SK-N-MC (cell line): Measurements from ENCODE around the gene ENTR1.
A peak's percentile ranks its signal among the peaks of the same experiment; 100 is the strongest.

Experiments
- DNase-seq: peaks from one replicate; pipeline ENCODE4 v3.0.0-alpha.2; 2011; ENCODE audit warnings: low read depth, low spot score
- H3K27ac ChIP-seq: fragments of 200-600 bp; sonication (generic); 2 replicates; pipeline ENCODE4 v1.5.1; 2016; ENCODE audit warnings: mixed run types
- H3K36me3 ChIP-seq: fragments of 200-600 bp; sonication (generic); 2 replicates; pipeline ENCODE4 v1.6.1; 2017; ENCODE audit warnings: antibody characterized with exemption, low read length, mixed read lengths; ENCODE audit not compliant: insufficient read depth
- H3K4me3 ChIP-seq: fragments of 200-600 bp; sonication (generic); 2 replicates; pipeline ENCODE4 v1.5.1; 2016
- H3K9ac ChIP-seq: fragments of 200-600 bp; sonication (generic); 2 replicates; pipeline ENCODE4 v1.8.0; 2017; ENCODE audit warnings: mixed run types, mixed read lengths; ENCODE audit not compliant: insufficient read length
- H3K9me3 ChIP-seq: fragments of 200-600 bp; sonication (generic); 2 replicates; pipeline ENCODE4 v1.6.1; 2017; ENCODE audit warnings: low read depth, mild to moderate bottlenecking, antibody characterized with exemption, low read length, moderate library complexity, mixed read lengths
- EZH2 ChIP-seq: fragments of 200-600 bp; sonication (generic); IDR thresholded peaks from one replicate; pipeline ENCODE4 v1.6.1; 2017; ENCODE audit warnings: antibody characterized with exemption
- FOXP2 ChIP-seq: optimal IDR thresholded peaks from 2 replicates; pipeline ENCODE3; 2011; ENCODE audit warnings: mild to moderate bottlenecking, moderate library complexity; ENCODE audit not compliant: insufficient read depth; ENCODE audit errors: extremely low read length, control extremely low read depth
- POLR2AphosphoS5 ChIP-seq: IDR thresholded peaks from 2 replicates; pipeline ENCODE4 v1.6.1; 2012; ENCODE audit warnings: mild to moderate bottlenecking, low read depth, low read length, borderline replicate concordance

The ENTR1 gene, protein sequence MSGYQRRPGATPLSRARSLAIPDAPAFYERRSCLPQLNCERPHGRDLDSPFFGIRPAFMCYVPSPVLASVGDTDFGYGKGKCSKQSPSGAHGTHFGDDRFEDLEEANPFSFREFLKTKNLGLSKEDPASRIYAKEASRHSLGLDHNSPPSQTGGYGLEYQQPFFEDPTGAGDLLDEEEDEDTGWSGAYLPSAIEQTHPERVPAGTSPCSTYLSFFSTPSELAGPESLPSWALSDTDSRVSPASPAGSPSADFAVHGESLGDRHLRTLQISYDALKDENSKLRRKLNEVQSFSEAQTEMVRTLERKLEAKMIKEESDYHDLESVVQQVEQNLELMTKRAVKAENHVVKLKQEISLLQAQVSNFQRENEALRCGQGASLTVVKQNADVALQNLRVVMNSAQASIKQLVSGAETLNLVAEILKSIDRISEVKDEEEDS

GRCh38 chr9:136410500-136411287 is at the start of gene ENTR1, which contains the start of gene PMPCA:
Gene ENTR1 (minus strand): TSS chr9:136410614. CDS start chr9:136410397, 217 bp downstream.
Gene PMPCA (plus strand): TSS chr9:136410658. CDS start chr9:136410669, 11 bp downstream.
- H3K27ac ChIP-seq, result peak within 1 kb of the TSS; percentile 77

DNA sequence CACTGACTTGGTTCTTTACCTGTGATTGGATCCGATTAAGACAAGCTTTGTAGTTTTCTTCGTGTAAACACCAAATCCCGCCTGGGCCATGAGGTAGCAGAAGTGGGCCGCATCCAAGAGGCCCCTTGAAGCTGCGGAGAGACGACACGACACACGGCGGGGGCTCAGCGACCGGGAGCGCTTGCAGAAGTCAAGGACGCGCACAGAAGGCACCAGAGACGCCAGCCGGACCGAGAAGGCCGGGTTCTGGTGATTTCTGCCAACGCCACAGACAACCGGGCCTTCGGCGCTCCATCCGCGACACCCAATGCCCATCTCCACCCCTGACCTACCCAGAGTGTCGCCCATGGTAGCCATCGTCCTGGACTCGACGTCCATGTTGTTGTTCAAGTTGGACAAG is 49.0 kb upstream of the ENTR1 start:
- no peak overlapping the region for H3K4me3 ChIP-seq
- no peaks in the 10 kb centered on the region for H3K9me3 ChIP-seq
- H3K9ac ChIP-seq, result no peak overlapping the region
- no peak for TF ChIP-seq EZH2
- no peak for TF ChIP-seq FOXP2
- no peak for TF ChIP-seq POLR2AphosphoS5
- H3K27ac ChIP-seq, result no peak overlapping the region
- DNase-seq, result no peak
- H3K36me3 ChIP-seq, result peaks cover 86% of the 10 kb centered on the region

More at GRCh38 chr9:136410500-136411287, at the start of gene ENTR1, which contains the start of gene PMPCA:
- Histone ChIP-seq H3K36me3 (peaks cover 57% of the 10 kb centered on the region), H3K9me3 (no peaks in the 10 kb centered on the region), H3K4me3 (peak within 1 kb of the TSS; percentile 98), H3K9ac (peak within 1 kb of the TSS; percentile 96)
- TF ChIP-seq EZH2 (no peak), POLR2AphosphoS5 (peak; percentile 96)
- peak; percentile 6 for DNase-seq

GRCh38 chr9:136457326-136457725 is 46.9 kb upstream of the ENTR1 start:
- peaks cover 78% of the 10 kb centered on the region for H3K36me3 ChIP-seq

DNA sequence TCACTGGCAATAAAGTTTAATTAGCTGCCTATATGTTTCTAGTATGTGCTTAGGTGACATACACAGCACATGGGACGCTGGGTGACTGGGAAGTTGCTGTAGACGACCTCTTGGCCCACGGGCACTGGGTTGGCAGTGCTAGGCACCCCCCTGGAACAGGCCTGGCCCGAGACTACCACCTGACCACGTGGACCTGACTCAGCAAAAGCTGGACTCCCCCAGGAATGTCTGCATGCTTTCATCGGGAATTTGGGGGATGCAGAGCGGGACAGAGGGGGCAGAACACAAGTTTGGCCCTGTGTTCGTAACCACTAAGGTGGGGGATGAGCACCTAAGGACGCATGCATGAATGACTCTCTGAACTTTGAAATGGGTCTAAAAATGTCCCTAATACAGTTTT is 45.8 kb upstream of the ENTR1 start:
- Histone ChIP-seq H3K4me3 (no peak overlapping the region), H3K9ac (no peak overlapping the region), H3K36me3 (peaks cover 80% of the 10 kb centered on the region), H3K9me3 (no peaks in the 10 kb centered on the region), H3K27ac (no peak overlapping the region)
- DNase-seq, result no peak
- TF ChIP-seq FOXP2, result no peak
- TF ChIP-seq POLR2AphosphoS5, result no peak
- TF ChIP-seq EZH2, result no peak

More at GRCh38 chr9:136457326-136457725, 46.9 kb upstream of the ENTR1 start:
- H3K27ac ChIP-seq, result no peak overlapping the region
- TF ChIP-seq POLR2AphosphoS5 (no peak), FOXP2 (no peak), EZH2 (no peak)
- no peak overlapping the region for H3K9ac ChIP-seq
- H3K4me3 ChIP-seq, result no peak overlapping the region
- no peaks in the 10 kb centered on the region for H3K9me3 ChIP-seq
- no peak for DNase-seq

GRCh38 chr9:136455043-136456002 is 44.9 kb upstream of the ENTR1 start:
- Histone ChIP-seq H3K36me3 (peaks cover 81% of the 10 kb centered on the region), H3K27ac (no peak overlapping the region), H3K4me3 (no peak overlapping the region), H3K9ac (no peak overlapping the region), H3K9me3 (no peaks in the 10 kb centered on the region)
- DNase-seq, result no peak
- TF ChIP-seq EZH2 (no peak), POLR2AphosphoS5 (no peak), FOXP2 (no peak)

- Histone ChIP-seq H3K27ac (no peak overlapping the region), H3K9me3 (no peaks in the 10 kb centered on the region), H3K9ac (no peak overlapping the region), H3K36me3 (peaks cover 82% of the 10 kb centered on the region), H3K4me3 (no peak overlapping the region)
- DNase-seq, result no peak
- TF ChIP-seq EZH2, result no peak
- TF ChIP-seq POLR2AphosphoS5, result no peak
- no peak for TF ChIP-seq FOXP2
Observed at GRCh38 chr9:136454026-136454796, 43.8 kb upstream of the ENTR1 start.

DNA sequence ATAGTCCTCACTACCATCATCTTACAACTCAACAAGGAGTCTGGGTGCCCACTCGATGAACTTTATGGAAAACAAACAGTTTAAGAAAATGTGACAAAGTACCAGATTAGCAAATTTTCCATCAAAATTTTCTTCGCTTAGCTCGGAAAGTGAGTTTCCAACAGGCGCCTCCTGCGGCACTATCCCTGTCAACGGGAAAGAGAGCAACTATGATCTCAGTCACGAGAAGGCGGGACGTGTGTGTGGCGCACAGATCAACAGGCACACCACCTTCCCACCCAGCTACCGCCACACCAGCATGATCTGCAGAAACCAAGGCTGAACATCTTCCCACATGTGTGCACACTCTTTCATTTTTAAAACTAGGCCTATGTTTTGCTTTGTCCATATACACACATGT is 42.9 kb upstream of the ENTR1 start:
- Histone ChIP-seq H3K36me3 (peaks cover 81% of the 10 kb centered on the region), H3K9ac (no peak overlapping the region)
- TF ChIP-seq FOXP2 (no peak), POLR2AphosphoS5 (no peak), EZH2 (no peak)

More for the DNA sequence above, 42.9 kb upstream of the ENTR1 start:
- H3K9me3 ChIP-seq, result no peaks in the 10 kb centered on the region
- no peak overlapping the region for H3K4me3 ChIP-seq
- DNase-seq, result no peak
- H3K27ac ChIP-seq, result no peak overlapping the region
